B cell (primary cell): ENCODE measurements around the gene PLCB1. TPM values are rescaled to one million over a fixed set of nuclear protein-coding genes. Genes with fewer than 3 reads are reported as not detected.
"Not testable (repeated sequence)": the region's sequence is repeated elsewhere in the genome, so short reads cannot be mapped to it uniquely, and the experiment has no call there.

ENCODE experiments used
- ATAC-seq: fragments of 200-7000 bp; cut with Tn5 transposase; one replicate; pipeline ENCODE4 v1.10.0; 2021; ENCODE audit warnings: low read depth, mild to moderate bottlenecking, moderate number of reproducible peaks, moderate library complexity
- CTCF ChIA-PET: fragments of 350-600 bp; sonication (Branson Sonifier 250); formaldehyde crosslinking; loops from one replicate; lab custom pipeline; 2021; ENCODE audit warnings: antibody characterized with exemption, inconsistent platforms; lab: Charles Lee
- POLR2A ChIA-PET: fragments of 350-600 bp; sonication (Branson Sonifier 250); formaldehyde crosslinking; loops from one replicate; lab custom pipeline; 2021; ENCODE audit warnings: antibody characterized with exemption; lab: Charles Lee
- DNase-seq: peaks from one replicate; pipeline ENCODE4 v3.0.0; 2013
- H2AFZ ChIP-seq: 2 replicates; pipeline ENCODE4 v1.6.1; 2012; ENCODE audit warnings: mild to moderate bottlenecking, low read depth, low read length; ENCODE audit not compliant: insufficient read depth, poor library complexity, severe bottlenecking
- H3K27ac ChIP-seq, 2 donors: 1 replicate in 1 of 2; 2 replicates in 1 of 2; pipeline ENCODE4 v1.5.1; 2012 to 2013; ENCODE audit warnings: low read length in 2 of 2, mild to moderate bottlenecking in 2 of 2, moderate library complexity in 1 of 2
- H3K27me3 ChIP-seq, 4 experiments: fragments of 200-600 bp in 1 of 4; sonication (generic) in 1 of 4; replicated peaks in 1 of 4; 1 replicate in 2 of 4; 2 replicates in 2 of 4; pipeline versions ENCODE4 v1.6.1 to v1.7.0; 2013 to 2016; ENCODE audit warnings: low read length in 3 of 4, mild to moderate bottlenecking in 2 of 4, mixed read lengths in 1 of 4, moderate library complexity in 1 of 4; ENCODE audit not compliant: insufficient read depth in 4 of 4, control insufficient read depth in 3 of 4; ENCODE audit errors: control extremely low read depth in 1 of 4
- H3K36me3 ChIP-seq, 2 experiments: replicated peaks in 1 of 2; 1 replicate in 1 of 2; 2 replicates in 1 of 2; pipeline versions ENCODE4 v1.6.1 to v1.7.1; 2013; ENCODE audit warnings: low read length in 1 of 2; ENCODE audit not compliant: insufficient read depth in 2 of 2, control insufficient read depth in 1 of 2; ENCODE audit errors: control extremely low read depth in 1 of 2, extremely low read depth in 1 of 2
- H3K4me1 ChIP-seq, 2 donors: fragments of 200-600 bp in 1 of 2; sonication (generic) in 1 of 2; 1 replicate in 1 of 2; 2 replicates in 1 of 2; pipeline versions ENCODE4 v1.5.1 to v1.6.1; 2013 to 2017; ENCODE audit warnings: low read length in 2 of 2; ENCODE audit not compliant: control insufficient read depth in 2 of 2, insufficient read depth in 2 of 2
- H3K4me2 ChIP-seq: replicated peaks from 2 replicates; pipeline ENCODE3; 2012; ENCODE audit warnings: mild to moderate bottlenecking, low read depth, low read length; ENCODE audit not compliant: poor library complexity, severe bottlenecking
- H3K4me3 ChIP-seq, 5 experiments: fragments of 200-600 bp in 1 of 5; sonication (generic) in 1 of 5; 1 replicate in 3 of 5; 2 replicates in 2 of 5; pipeline versions ENCODE4 v1.5.1 to v1.7.0; 2011 to 2016; ENCODE audit warnings: low read length in 4 of 5, mild to moderate bottlenecking in 4 of 5, low read depth in 2 of 5, control low read depth in 1 of 5, moderate library complexity in 1 of 5; ENCODE audit not compliant: insufficient read depth in 1 of 5; ENCODE audit errors: control extremely low read depth in 1 of 5, extremely low read depth in 1 of 5
- H3K79me2 ChIP-seq: fragments of 200-600 bp; sonication (generic); one replicate; pipeline ENCODE4 v1.6.0; 2016; ENCODE audit warnings: low read length; ENCODE audit not compliant: control insufficient read depth, insufficient read depth
- H3K9ac ChIP-seq: fragments of 200-600 bp; sonication (generic); 2 replicates; pipeline ENCODE4 v1.6.1; 2017; ENCODE audit warnings: mild to moderate bottlenecking, low read length, moderate library complexity
- H3K9me3 ChIP-seq, 3 donors: one replicate each; pipeline versions ENCODE4 v1.6.1 to v1.7.1; 2013; ENCODE audit warnings: low read length in 2 of 3; ENCODE audit not compliant: control insufficient read depth in 2 of 3, insufficient read depth in 1 of 3; ENCODE audit errors: control extremely low read depth in 1 of 3
- H4K20me1 ChIP-seq: 2 replicates; pipeline ENCODE4 v1.6.0; 2012; ENCODE audit warnings: mild to moderate bottlenecking, low read length; ENCODE audit not compliant: insufficient read depth, control insufficient read depth, poor library complexity, severe bottlenecking
- H3K27ac Mint-ChIP-seq: one replicate; pipeline ENCODE4 v1.8.0; 2021; ENCODE audit warnings: mixed read lengths
- H3K27me3 Mint-ChIP-seq: one replicate; pipeline ENCODE4 v1.8.0; 2021; ENCODE audit warnings: mixed read lengths
- H3K4me1 Mint-ChIP-seq: one replicate; pipeline ENCODE4 v1.8.0; 2021; ENCODE audit warnings: mixed read lengths
- H3K4me3 Mint-ChIP-seq: one replicate; pipeline ENCODE4 v1.8.0; 2021; ENCODE audit warnings: mixed read lengths
- H3K9me3 Mint-ChIP-seq: one replicate; pipeline ENCODE4 v1.8.0; 2022; ENCODE audit warnings: mixed read lengths; ENCODE audit not compliant: insufficient read depth
- EZH2 ChIP-seq: IDR thresholded peaks from 2 replicates; pipeline ENCODE4 v1.6.1; 2012; ENCODE audit warnings: borderline replicate concordance, low read depth, mild to moderate bottlenecking, moderate library complexity, low read length; ENCODE audit not compliant: insufficient read depth, poor library complexity, severe bottlenecking
- WGBS: methylation state at CpG from one replicate; pipeline ENCODE4 v1.1.5; 2013; ENCODE audit warnings: missing lambda C conversion rate; ENCODE audit not compliant: insufficient coverage; 5-methylcytosine and 5-hydroxymethylcytosine counted together
- intact Hi-C: fragments of 100-400 bp; cut with micrococcal nuclease; formaldehyde crosslinking; loops from one replicate; pipeline ENCODE4 v1.10.0; 2022
- polyA plus RNA-seq: library from polyadenylated mRNA; depleted of rRNA; stranded (reverse); fragments of >200 nt; gene quantifications from 2 replicates; pipeline ENCODE4 v1.2.3, GENCODE V29; 2012
- total RNA-seq, 2 donors: library from RNA; stranded (reverse); fragments of 120-200 nt in 1 of 2; gene quantifications; 1 replicate in 1 of 2; 2 replicates in 1 of 2; pipeline versions ENCODE4 v1.2.3 to v1.2.4, GENCODE V29; 2013 to 2022
- TF ChIP-seq, protein P1 (sequence below): fragments of 200-600 bp; IDR thresholded peaks from one replicate; pipeline ENCODE4 v1.8.0; 2022; ENCODE audit warnings: antibody characterized with exemption, mild to moderate bottlenecking

PLCB1 gene
- total and polyA plus RNA-seq, 2 donors (not counting 1 experiment from before 2014, with no cell fraction given) = 0.18 to 0.47 TPM

GRCh38 chr20:8834294-8834693, 702.2 kb downstream of the PLCB1 start:
- H3K4me2 ChIP-seq, CTCF ChIA-PET, H3K27ac Mint-ChIP-seq, H3K27ac ChIP-seq, H4K20me1 ChIP-seq, H3K4me3 Mint-ChIP-seq, H3K4me1 ChIP-seq, H3K79me2 ChIP-seq, H2AFZ ChIP-seq, POLR2A ChIA-PET, ATAC-seq, H3K9me3 ChIP-seq, H3K27me3 Mint-ChIP-seq, H3K36me3 ChIP-seq, H3K4me3 ChIP-seq, H3K27me3 ChIP-seq, intact Hi-C loops, H3K9me3 Mint-ChIP-seq, H3K4me1 Mint-ChIP-seq, H3K9ac ChIP-seq, DNase-seq: not testable (repeated sequence)
- no CpG with 5 or more reads among the region's 3 CpGs for WGBS

- Histone ChIP-seq H3K9me3 (no peaks in the 10 kb centered on the region), H3K27me3 (no peaks in the 10 kb centered on the region), H3K9ac (no peak overlapping the region), H3K4me3 (no peak overlapping the region), H2AFZ (no peak overlapping the region), H3K27ac (no peak overlapping the region), H3K4me2 (no peak overlapping the region), H3K36me3 (no peaks in the 10 kb centered on the region), H3K79me2 (no peaks in the 10 kb centered on the region), H3K4me1 (no peaks in the 10 kb centered on the region), H4K20me1 (no peaks in the 10 kb centered on the region)
- WGBS = no CpG with 5 or more reads among the region's 1 CpG
- TF ChIP-seq, protein P1, sequence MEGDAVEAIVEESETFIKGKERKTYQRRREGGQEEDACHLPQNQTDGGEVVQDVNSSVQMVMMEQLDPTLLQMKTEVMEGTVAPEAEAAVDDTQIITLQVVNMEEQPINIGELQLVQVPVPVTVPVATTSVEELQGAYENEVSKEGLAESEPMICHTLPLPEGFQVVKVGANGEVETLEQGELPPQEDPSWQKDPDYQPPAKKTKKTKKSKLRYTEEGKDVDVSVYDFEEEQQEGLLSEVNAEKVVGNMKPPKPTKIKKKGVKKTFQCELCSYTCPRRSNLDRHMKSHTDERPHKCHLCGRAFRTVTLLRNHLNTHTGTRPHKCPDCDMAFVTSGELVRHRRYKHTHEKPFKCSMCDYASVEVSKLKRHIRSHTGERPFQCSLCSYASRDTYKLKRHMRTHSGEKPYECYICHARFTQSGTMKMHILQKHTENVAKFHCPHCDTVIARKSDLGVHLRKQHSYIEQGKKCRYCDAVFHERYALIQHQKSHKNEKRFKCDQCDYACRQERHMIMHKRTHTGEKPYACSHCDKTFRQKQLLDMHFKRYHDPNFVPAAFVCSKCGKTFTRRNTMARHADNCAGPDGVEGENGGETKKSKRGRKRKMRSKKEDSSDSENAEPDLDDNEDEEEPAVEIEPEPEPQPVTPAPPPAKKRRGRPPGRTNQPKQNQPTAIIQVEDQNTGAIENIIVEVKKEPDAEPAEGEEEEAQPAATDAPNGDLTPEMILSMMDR = no peak
- TF ChIP-seq EZH2 = no peak
- Mint-ChIP-seq H3K4me3 (no peak overlapping the region), H3K4me1 (no peaks in the 10 kb centered on the region), H3K27me3 (no peaks in the 10 kb centered on the region), H3K27ac (no peak overlapping the region), H3K9me3 (no peaks in the 10 kb centered on the region)
- CTCF ChIA-PET = no interaction called here
- POLR2A ChIA-PET = no interaction called here
- DNase-seq (no peak), ATAC-seq (no peak)
- intact Hi-C loops = no loop called here
These were observed 702.8 kb downstream of the PLCB1 start for GRCh38 chr20:8834851-8835250.
